Endodermal cell (in vitro differentiated cells): ENCODE results near the gene TWIST1. TPM values are rescaled to one million over a fixed set of nuclear protein-coding genes. Genes with fewer than 3 reads are reported as not detected.

Experiments
- DNase-seq: peaks from one replicate; pipeline ENCODE4 v3.0.0-alpha.2; 2017
- H3K27ac ChIP-seq: 2 replicates; pipeline ENCODE4 v1.5.1; 2013; ENCODE audit warnings: mild to moderate bottlenecking, low read depth, low read length, moderate library complexity
- H3K27me3 ChIP-seq: 2 replicates; pipeline ENCODE4 v1.6.1; 2013; ENCODE audit warnings: mild to moderate bottlenecking, low read length, moderate library complexity; ENCODE audit not compliant: insufficient read depth, control insufficient read depth, poor library complexity, severe bottlenecking
- H3K36me3 ChIP-seq: 2 replicates; pipeline ENCODE4 v1.7.0; 2013; ENCODE audit warnings: mild to moderate bottlenecking, low read length, moderate library complexity; ENCODE audit not compliant: control insufficient read depth, insufficient read depth
- H3K4me1 ChIP-seq: one replicate; pipeline ENCODE4 v1.7.0; 2013; ENCODE audit warnings: low read length; ENCODE audit not compliant: control insufficient read depth, insufficient read depth
- H3K4me3 ChIP-seq: 2 replicates; pipeline ENCODE4 v1.5.1; 2013; ENCODE audit warnings: mild to moderate bottlenecking, low read length, moderate library complexity
- H3K9ac ChIP-seq: 2 replicates; pipeline ENCODE4 v1.6.1; 2013; ENCODE audit warnings: mild to moderate bottlenecking, low read length, moderate library complexity; ENCODE audit not compliant: poor library complexity, severe bottlenecking; ENCODE audit errors: extremely low read depth
- H3K9me3 ChIP-seq: 2 replicates; pipeline ENCODE4 v1.6.1; 2013; ENCODE audit warnings: mild to moderate bottlenecking, low read length, moderate library complexity; ENCODE audit not compliant: control insufficient read depth
- H3K27ac Mint-ChIP-seq: 2 replicates; pipeline ENCODE4 v1.8.0; 2020; ENCODE audit warnings: mixed read lengths
- H3K27me3 Mint-ChIP-seq: 2 replicates; pipeline ENCODE4 v1.8.0; 2021; ENCODE audit warnings: mild to moderate bottlenecking, mixed read lengths; ENCODE audit not compliant: insufficient read depth
- H3K36me3 Mint-ChIP-seq: 2 replicates; pipeline ENCODE4 v1.8.0; 2020; ENCODE audit warnings: low read depth, mixed read lengths
- H3K4me1 Mint-ChIP-seq: 2 replicates; pipeline ENCODE4 v1.8.0; 2020; ENCODE audit warnings: mixed read lengths
- H3K4me3 Mint-ChIP-seq: 2 replicates; pipeline ENCODE4 v1.8.0; 2020; ENCODE audit warnings: mild to moderate bottlenecking, moderate library complexity, mixed read lengths
- H3K9me3 Mint-ChIP-seq: 2 replicates; pipeline ENCODE4 v1.8.0; 2020; ENCODE audit warnings: mild to moderate bottlenecking, mixed read lengths
- WGBS, 2 experiments: methylation state at CpG; one replicate each; pipeline versions ENCODE4 v1.1.5 to v1.1.7; 2013; ENCODE audit warnings: missing lambda C conversion rate in 2 of 2, mixed read lengths in 1 of 2; ENCODE audit not compliant: insufficient coverage in 1 of 2, insufficient read length in 1 of 2; 5-methylcytosine and 5-hydroxymethylcytosine counted together
- total RNA-seq, 2 donors: library from RNA; stranded (reverse); fragmentation: NEBNext Ultra II Directional in 1 of 2; extraction: Animal tissue kit (Norgen Biotek cat#: 25700) in 1 of 2; gene quantifications; 2 replicates in 1 of 2; 3 replicates in 1 of 2; pipeline ENCODE4 v1.2.1, GENCODE V29; 2021
- TF ChIP-seq, protein P1 (sequence below): fragments of 200-600 bp; sonication (generic); conservative IDR thresholded peaks from 2 replicates; pipeline ENCODE4 v1.5.0; 2021; ENCODE audit warnings: antibody characterized with exemption, mild to moderate bottlenecking

TWIST1 gene
- total RNA-seq, 2 donors from 2014 or later, result 0.46 to 0.88 TPM

DNA sequence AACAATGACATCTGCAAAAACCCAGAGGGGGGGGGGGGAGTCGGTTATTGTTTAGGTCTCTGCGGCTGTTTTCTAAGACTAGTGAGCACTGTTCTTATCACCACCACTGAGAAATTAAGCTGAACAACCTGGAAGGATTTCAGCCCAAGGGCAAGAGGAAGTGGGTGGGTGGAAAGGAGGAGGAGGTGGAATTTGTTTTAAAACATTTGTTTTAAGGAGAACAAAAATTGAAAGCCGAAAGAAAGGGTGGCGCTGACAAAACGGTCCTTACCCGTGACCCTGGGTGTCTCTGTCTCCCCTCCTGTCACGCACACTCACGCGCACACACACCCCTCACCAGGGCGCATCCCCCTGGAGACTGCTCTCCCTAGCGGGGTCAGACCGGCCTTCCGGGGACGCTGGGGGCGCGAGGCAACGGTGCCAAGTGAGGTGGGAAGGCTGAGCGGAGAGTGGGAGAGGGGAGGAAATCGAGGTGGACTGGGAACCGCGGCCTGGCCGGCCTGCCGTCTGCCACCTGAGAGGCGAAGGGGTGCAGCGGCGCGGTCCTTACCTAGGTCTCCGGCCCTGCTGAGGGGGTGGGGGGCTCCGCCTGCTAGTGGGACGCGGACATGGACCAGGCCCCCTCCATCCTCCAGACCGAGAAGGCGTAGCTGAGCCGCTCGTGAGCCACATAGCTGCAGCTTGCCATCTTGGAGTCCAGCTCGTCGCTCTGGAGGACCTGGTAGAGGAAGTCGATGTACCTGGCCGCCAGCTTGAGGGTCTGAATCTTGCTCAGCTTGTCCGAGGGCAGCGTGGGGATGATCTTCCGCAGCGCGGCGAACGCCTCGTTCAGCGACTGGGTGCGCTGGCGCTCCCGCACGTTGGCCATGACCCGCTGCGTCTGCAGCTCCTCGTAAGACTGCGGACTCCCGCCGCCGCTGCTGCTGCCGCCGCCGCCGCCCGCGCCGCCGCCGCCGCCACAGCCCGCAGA, 1.0 kb downstream of the TWIST1 start:
- no peaks in the 10 kb centered on the region for H3K36me3 Mint-ChIP-seq
- Histone ChIP-seq H3K9me3 (no peaks in the 10 kb centered on the region), H3K4me1 (no peaks in the 10 kb centered on the region), H3K27ac (no peak overlapping the region), H3K36me3 (no peaks in the 10 kb centered on the region), H3K27me3 (peaks cover 95% of the 10 kb centered on the region), H3K4me3 (peak overlapping the region; percentile 81), H3K9ac (no peak overlapping the region)
- TF ChIP-seq, protein P1, sequence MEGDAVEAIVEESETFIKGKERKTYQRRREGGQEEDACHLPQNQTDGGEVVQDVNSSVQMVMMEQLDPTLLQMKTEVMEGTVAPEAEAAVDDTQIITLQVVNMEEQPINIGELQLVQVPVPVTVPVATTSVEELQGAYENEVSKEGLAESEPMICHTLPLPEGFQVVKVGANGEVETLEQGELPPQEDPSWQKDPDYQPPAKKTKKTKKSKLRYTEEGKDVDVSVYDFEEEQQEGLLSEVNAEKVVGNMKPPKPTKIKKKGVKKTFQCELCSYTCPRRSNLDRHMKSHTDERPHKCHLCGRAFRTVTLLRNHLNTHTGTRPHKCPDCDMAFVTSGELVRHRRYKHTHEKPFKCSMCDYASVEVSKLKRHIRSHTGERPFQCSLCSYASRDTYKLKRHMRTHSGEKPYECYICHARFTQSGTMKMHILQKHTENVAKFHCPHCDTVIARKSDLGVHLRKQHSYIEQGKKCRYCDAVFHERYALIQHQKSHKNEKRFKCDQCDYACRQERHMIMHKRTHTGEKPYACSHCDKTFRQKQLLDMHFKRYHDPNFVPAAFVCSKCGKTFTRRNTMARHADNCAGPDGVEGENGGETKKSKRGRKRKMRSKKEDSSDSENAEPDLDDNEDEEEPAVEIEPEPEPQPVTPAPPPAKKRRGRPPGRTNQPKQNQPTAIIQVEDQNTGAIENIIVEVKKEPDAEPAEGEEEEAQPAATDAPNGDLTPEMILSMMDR, result no peak
- peak overlapping the region; percentile 57 for H3K4me3 Mint-ChIP-seq
- WGBS, 2 experiments, result 0% methylated on average over 10 to 68 of the region's 70 CpGs
- peaks cover 22% of the 10 kb centered on the region for H3K4me1 Mint-ChIP-seq
- peak; percentile 85 for DNase-seq
- no peak overlapping the region for H3K27ac Mint-ChIP-seq
- H3K9me3 Mint-ChIP-seq, result no peaks in the 10 kb centered on the region
- H3K27me3 Mint-ChIP-seq, result peaks cover 95% of the 10 kb centered on the region

DNA sequence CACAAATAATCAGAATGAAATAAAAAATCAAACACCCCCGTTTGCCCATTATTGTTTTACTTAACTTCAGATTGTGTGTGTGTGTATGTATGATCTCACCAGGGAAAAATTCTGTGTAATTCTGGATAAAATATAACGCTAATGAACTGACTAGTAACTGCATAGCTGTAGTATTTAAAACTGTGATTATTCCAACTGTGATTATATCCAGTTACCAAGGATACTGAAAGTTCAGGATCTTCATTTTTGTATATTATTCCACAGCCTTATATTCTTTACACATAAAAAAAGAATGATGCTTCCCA, 2.9 kb downstream of the TWIST1 start:
- Mint-ChIP-seq H3K9me3 (no peaks in the 10 kb centered on the region), H3K27ac (no peak overlapping the region), H3K4me3 (no peak overlapping the region), H3K36me3 (no peaks in the 10 kb centered on the region), H3K27me3 (peaks cover 95% of the 10 kb centered on the region), H3K4me1 (peaks cover 28% of the 10 kb centered on the region)
- no peaks in the 10 kb centered on the region for H3K9me3 ChIP-seq
- no peak overlapping the region for H3K9ac ChIP-seq
- H3K27ac ChIP-seq, result no peak overlapping the region
- TF ChIP-seq, protein P1, result no peak
- no peaks in the 10 kb centered on the region for H3K36me3 ChIP-seq
- 54% methylated on average over 2 of the region's 2 CpGs; no CpG with 5 or more reads in 1 of the 2 experiments for WGBS, 2 experiments
- no peak for DNase-seq
- H3K27me3 ChIP-seq, result peaks cover 95% of the 10 kb centered on the region
- H3K4me1 ChIP-seq, result no peaks in the 10 kb centered on the region
- H3K4me3 ChIP-seq, result no peak overlapping the region

DNA sequence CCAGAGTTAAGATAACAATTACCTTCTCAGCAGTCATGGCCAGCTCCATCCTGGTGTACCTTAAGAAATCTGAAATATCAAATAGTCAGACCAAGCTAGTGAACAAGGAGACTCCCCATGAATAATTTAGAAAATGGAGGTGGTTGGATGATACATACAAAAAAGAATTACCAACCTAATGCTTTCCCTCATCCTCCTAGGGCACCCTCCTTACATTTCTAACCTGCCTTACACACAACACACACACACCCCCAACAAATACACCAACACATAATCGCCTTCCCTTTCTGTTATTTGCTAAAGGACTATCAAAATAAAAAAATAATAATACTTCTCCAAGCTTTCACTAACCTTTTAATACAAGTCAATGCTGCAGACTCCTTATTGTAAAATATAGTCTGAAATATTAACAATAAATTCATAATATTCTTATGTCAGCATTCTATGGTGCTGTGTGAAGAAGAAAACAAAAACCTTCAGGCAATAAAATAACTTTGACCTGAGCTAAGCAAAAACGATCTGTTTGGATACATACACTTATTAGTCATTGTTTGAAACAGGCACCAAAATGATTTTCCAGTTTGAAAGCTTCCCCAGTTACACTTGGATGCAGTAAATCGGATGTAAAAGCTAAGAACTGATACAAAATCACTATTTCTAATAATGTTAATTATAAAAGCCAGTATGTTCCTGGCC, 3.4 kb downstream of the TWIST1 start:
- no peaks in the 10 kb centered on the region for H3K9me3 ChIP-seq
- Mint-ChIP-seq H3K4me1 (peaks cover 24% of the 10 kb centered on the region), H3K27ac (no peak overlapping the region), H3K27me3 (peaks cover 95% of the 10 kb centered on the region), H3K4me3 (no peak overlapping the region), H3K36me3 (no peaks in the 10 kb centered on the region), H3K9me3 (no peaks in the 10 kb centered on the region)
- H3K36me3 ChIP-seq, result no peaks in the 10 kb centered on the region
- no peak for DNase-seq
- TF ChIP-seq, protein P1, result no peak
- H3K27ac ChIP-seq, result no peak overlapping the region
- H3K4me1 ChIP-seq, result no peaks in the 10 kb centered on the region
- H3K27me3 ChIP-seq, result peaks cover 95% of the 10 kb centered on the region
- no peak overlapping the region for H3K9ac ChIP-seq
- WGBS, 2 experiments, result 26% methylated on average over 3 of the region's 3 CpGs; no CpG with 5 or more reads in 1 of the 2 experiments
- no peak overlapping the region for H3K4me3 ChIP-seq
